ENCODE data around the gene PTPRH. TPM values are rescaled to one million over a fixed set of nuclear protein-coding genes. Genes with fewer than 3 reads are reported as not detected.
"Not testable (repeated sequence)": the region's sequence is repeated elsewhere in the genome, so short reads cannot be mapped to it uniquely, and the experiment has no call there.

Gene PTPRH
- total RNA-seq, 1 donor from 2014 or later: 1.2 TPM

GRCh38 chr19:55156202-55157063 lies 52.9 kb downstream of the PTPRH start:
- peak; percentile 76 for DNase-seq (ENCODE audit: low read depth, low spot score)
- peaks cover 6% of the 10 kb centered on the region for H3K4me1 Mint-ChIP-seq
- H3K27me3 Mint-ChIP-seq (ENCODE audit: low read depth): peaks cover 61% of the 10 kb centered on the region
- no peak for TF ChIP-seq CTCF (conservative IDR thresholded peaks at IDR 0.05)
- no peak overlapping the region for H3K27ac Mint-ChIP-seq (ENCODE audit: unreplicated experiment)
- H3K9me3 Mint-ChIP-seq: peaks cover 6% of the 10 kb centered on the region
- H3K4me3 Mint-ChIP-seq: peak overlapping the region; percentile 90
- peaks cover 5% of the 10 kb centered on the region for H3K36me3 Mint-ChIP-seq (ENCODE audit: low read depth)

- H3K4me1 Mint-ChIP-seq; DNase-seq (ENCODE audit: low read depth, low spot score); H3K36me3 Mint-ChIP-seq (ENCODE audit: low read depth); H3K27ac Mint-ChIP-seq (ENCODE audit: unreplicated experiment); H3K9me3 Mint-ChIP-seq: not testable (repeated sequence)
- Mint-ChIP-seq H3K27me3 (ENCODE audit: low read depth) (peaks cover 68% of the 10 kb centered on the region), H3K4me3 (peak overlapping the region; percentile 90)
Observed at GRCh38 chr19:55155784-55156183, 53.5 kb downstream of the PTPRH start.

GRCh38 chr19:55153652-55154264 lies 55.5 kb downstream of the PTPRH start:
- no peak for DNase-seq (ENCODE audit: low read depth, low spot score)
- Mint-ChIP-seq H3K4me1 (peaks cover 13% of the 10 kb centered on the region), H3K27me3 (ENCODE audit: low read depth) (peaks cover 71% of the 10 kb centered on the region), H3K27ac (ENCODE audit: unreplicated experiment) (no peak overlapping the region), H3K36me3 (ENCODE audit: low read depth) (peaks cover 5% of the 10 kb centered on the region), H3K9me3 (peaks cover 6% of the 10 kb centered on the region), H3K4me3 (no peak overlapping the region)
- no peak for TF ChIP-seq CTCF (conservative IDR thresholded peaks at IDR 0.05)

- Mint-ChIP-seq H3K9me3 (peaks cover 6% of the 10 kb centered on the region), H3K36me3 (ENCODE audit: low read depth) (peaks cover 5% of the 10 kb centered on the region), H3K4me3 (no peak overlapping the region), H3K27me3 (ENCODE audit: low read depth) (peaks cover 77% of the 10 kb centered on the region), H3K4me1 (peaks cover 13% of the 10 kb centered on the region), H3K27ac (ENCODE audit: unreplicated experiment) (no peak overlapping the region)
- no peak for TF ChIP-seq CTCF (conservative IDR thresholded peaks at IDR 0.05)
- no peak for DNase-seq (ENCODE audit: low read depth, low spot score)
Observed at GRCh38 chr19:55152017-55152416, 57.3 kb downstream of the PTPRH start.

- DNase-seq (ENCODE audit: low read depth, low spot score): no peak
- H3K36me3 Mint-ChIP-seq (ENCODE audit: low read depth): peaks cover 5% of the 10 kb centered on the region
- peaks cover 86% of the 10 kb centered on the region for H3K27me3 Mint-ChIP-seq (ENCODE audit: low read depth)
- no peak for TF ChIP-seq CTCF (conservative IDR thresholded peaks at IDR 0.05)
- no peak within 1 kb of the TSS for H3K27ac Mint-ChIP-seq (ENCODE audit: unreplicated experiment)
- H3K4me3 Mint-ChIP-seq: no peak within 1 kb of the TSS
- peaks cover 6% of the 10 kb centered on the region for H3K9me3 Mint-ChIP-seq
- H3K4me1 Mint-ChIP-seq: peaks cover 7% of the 10 kb centered on the region
Observed at GRCh38 chr19:55149078-55150003, 60.0 kb downstream of the PTPRH start, which contains the start of gene TNNT1. TNNT1 (minus strand) TSS chr19:55149206; CDS start chr19:55147157, 2,049 bp downstream.
